Heart left ventricle (tissue), 13 donors: ENCODE results near the gene ABCB9.

Source experiments
- CTCF ChIP-seq, 12 donors: fragments of 200-600 bp; sonication (generic) in 4 of 12; IDR thresholded peaks; one replicate each; pipeline versions ENCODE4 v1.5.0 to v1.8.0; 2018 to 2022; ENCODE audit warnings: antibody characterized with exemption in 12 of 12, mild to moderate bottlenecking in 5 of 12
- POLR2A ChIP-seq, 2 donors: fragments of 450-650 bp; IDR thresholded peaks; one replicate each; pipeline ENCODE4 v1.6.1; 2017; ENCODE audit warnings: antibody characterized with exemption in 2 of 2, mild to moderate bottlenecking in 2 of 2, moderate library complexity in 2 of 2
- donor health status: ischemic (EF 13 %, LVEDD 7.1; RV severe dilation, severe dysfunction).
- donor health status: DM: no; HTN: yes; CAD: no.
- donor health status: DM: no; HTN: no; CAD: no.
- donor health status: ischemic (EF 25% LVEDD 6.9; RV normal size, moderate dysfunction).
- donor health status: ischemic (EF 25% LVEDD 5.7; RV mildly dilated, moderate dysfunction).
- donor health status: ischemic (EF 35%, LVEDD 5.7; RV mildly dilated, moderate dysfunction).
- donor health status: nonischemic (EF 11% LVEDD 7.7; RV severe dilation, severe dysfunction).
- donor health status: DM: yes; HTN: yes; CAD: no.
- donor health status: PGD.
- donor health status: ischemic (EF 29% LVEDD 5.4; RV normal size, mild dysfunction).
- donor health status: nonischemic (EF 23%, LVEDD 6.1; RV moderate dilation, normal function).

- TF ChIP-seq CTCF (IDR thresholded peaks at IDR 0.05) (no peak), POLR2A (IDR thresholded peaks at IDR 0.05) (no peak)
These were observed 82.0 kb downstream of the ABCB9 start for GRCh38 chr12:122884091-122884826.
